NOMO-1 (cell line): ENCODE results near the gene EMD.
"Not testable (repeated sequence)": the region's sequence is repeated elsewhere in the genome, so short reads cannot be mapped to it uniquely, and the experiment has no call there.

Source experiments
- DNase-seq, 2 experiments: peaks; one replicate each; lab custom pipeline; 2025; ENCODE audit not compliant: unreplicated experiment in 2 of 2; lab: John Stamatoyannopoulos, UW

Gene EMD

DNA sequence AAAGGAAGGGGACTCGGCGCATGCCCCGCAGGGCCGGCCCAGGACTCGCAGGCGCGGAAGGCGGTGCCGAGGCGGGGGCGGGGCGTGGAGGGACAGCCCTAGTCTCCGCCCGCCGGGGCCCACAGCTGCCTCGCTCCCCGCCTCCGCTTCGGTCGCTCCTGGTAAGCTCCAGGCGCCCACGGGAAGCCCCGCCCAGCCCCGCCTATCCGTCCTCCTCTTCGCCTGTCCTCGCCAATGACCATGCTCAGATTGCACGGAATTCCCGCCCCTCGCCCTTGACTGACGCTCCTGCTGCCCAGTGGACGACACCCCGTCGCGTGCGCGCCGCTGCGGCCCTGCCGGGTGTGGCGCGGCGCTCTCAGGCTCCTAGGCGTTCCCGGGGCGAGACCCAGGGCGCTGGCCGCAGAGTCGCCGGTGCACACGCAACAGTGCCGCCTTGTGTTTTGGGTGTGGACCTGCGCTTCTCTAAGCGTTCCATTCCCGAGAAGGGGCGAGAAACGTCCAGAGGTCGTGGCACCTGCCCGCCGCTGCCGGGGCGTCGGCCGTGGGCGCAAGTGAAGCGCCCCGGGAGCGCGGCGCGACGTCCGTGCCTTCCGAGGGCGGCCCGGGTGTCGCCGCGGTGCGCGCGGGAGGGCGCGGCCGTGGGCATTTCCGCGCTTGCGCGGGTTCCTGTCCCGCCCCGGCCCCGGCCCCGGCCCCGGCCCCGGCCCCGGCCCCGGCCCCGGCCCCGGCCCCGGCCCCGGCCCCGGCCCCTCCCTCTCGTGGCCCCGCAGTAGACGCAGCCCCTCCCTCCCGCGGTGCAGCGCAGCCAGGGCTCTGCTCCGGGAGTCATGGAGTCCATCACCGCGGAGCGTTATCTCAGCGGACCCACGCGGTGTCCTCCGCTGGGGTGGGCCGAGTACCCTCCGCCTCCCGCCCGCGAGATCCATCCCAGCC is 11.0 kb downstream of the EMD start:
- DNase-seq: not testable (repeated sequence)

DNA sequence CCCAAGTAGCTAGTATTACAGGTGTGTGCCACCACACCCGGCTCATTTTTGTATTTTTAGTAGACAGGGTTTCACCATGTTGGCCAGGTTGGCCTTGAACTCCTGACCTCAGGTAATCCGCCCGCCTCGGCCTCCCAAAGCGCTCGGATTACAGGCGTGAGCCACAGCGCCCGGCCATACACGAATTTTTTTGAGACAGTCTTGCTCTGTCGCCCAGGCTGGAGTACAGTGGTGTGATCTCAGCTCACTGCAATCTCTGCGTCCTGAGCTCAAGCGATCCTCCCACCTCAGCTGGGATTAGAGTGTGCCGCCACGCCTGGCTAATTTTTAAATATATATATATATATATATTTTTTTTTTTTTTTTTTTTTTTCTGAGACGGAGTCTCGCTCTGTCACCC is 17.3 kb downstream of the EMD start:
- DNase-seq: not testable (repeated sequence)

DNA sequence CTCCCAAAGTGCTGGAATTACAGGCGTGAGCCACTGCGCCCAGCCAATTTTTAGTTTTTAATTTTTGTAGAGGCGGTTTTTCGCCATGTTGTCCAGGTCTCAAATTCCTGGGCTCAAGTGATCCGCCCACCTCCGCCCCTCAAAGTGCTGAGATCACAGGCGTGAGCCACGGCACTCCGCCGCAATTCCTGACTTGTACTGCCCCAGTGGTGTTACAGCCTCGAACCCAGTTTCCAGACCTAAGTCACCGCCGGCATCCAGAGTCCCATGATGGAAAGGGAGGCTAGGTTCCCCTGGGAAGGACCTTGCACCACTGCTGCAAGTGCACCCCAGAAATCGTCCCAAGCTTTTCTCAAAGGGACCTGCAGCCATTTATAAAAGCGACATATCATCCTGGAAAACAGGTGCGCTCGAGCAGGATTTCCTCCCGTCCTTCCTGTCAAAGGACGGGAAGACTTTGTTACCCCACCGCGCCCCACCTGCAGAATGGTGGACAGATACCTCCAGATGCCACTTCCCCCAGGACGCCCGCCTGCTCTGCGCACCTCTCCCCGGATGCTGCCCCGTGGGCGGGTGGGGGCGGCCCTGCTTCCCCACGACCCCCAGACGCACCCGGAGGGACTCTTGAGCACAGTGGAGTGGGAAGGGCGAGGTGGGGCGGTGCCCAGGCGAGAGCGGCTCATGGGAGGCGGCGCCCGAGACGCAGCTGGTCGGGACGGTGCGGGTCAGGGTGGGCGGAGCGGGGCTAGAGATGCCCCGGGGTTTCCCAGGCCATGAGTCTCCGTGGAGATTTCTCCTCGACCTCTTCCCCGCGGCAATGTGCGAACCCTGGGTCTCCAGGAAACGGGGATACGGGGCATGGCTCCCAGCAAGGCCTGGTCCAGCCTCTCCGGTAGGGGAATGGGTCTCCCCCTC is 18.1 kb downstream of the EMD start:
- DNase-seq: peak; percentile 40 to 41

DNA sequence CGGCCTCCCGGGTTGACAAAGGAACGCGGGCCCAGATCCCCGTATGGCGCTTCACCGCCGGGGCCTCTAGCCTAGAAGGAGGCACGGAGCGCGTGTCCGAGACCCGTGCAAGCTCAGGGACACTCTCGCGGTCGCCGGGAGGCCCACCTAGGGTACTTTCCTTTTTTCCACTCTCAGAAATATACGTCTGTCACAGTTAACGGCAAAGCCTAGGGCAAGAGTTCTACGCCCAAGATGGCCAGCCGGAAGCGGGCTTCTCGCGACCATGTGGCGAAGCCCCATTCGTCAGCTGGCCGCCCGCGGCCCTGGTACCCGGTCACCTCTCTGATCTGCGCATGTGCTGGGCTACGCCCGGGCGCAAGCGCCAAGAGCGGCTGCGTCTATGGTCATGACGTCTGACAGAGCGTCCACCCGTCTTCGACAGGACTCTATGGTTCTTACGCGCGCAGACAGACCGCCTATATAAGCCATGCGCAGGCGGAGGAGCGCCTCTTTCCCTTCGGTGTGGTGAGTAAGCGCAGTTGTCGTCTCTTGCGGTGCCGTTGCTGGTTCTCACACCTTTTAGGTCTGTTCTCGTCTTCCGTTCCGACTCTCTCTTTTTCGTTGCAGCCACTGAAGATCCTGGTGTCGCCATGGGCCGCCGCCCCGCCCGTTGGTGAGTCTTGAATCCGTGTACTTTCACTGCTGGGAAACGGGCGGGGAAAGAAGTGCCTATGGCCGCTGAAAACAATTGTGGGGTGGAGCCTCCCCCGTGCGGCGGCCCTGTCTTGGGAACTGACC is 19.0 kb downstream of the EMD start, which contains the start of gene RPL10:
Gene RPL10 (plus strand): TSS at position 490 of the 780 bp plus-strand sequence. CDS start 143 bp downstream, at position 633.
- DNase-seq: peak; percentile 88 to 96

DNA sequence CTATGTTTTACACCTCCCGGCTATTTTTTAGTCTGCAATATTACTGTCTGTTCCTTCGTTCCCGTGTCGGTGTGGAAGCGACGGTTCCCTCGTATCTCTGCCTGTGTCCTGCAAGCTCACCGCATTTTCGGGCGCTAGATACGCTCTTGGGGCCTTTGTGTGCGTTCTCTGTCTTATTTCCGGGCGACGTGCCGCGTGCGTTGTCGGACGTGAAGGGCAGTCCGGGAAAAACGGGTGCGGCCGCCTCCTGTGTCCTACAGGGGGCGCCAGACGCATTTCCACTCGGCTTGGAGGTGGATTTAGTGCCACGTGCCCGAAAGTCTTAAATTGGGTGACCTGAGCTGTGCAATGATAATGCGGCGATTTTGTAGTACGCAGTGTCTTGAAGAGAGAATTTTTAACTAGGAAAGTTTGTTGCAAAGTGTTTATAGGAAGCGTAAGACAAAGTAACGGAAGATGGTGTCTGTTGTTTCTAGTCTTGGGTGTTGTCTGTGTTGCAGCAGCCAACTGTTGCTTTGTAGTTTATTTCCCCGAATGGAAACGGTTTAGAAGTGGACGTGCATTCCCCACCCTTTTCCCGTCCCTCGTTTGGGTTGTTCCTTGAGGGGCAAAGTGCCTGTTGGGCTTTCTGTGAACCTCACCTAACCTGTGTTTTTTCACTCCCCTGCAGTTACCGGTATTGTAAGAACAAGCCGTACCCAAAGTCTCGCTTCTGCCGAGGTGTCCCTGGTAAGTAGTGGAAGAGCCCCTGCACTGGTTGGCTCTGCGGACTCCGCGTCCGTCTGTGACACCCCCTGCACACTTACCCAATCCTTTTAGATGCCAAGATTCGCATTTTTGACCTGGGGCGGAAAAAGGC is 19.8 kb downstream of the EMD start:
- peak; percentile 65 to 71 for DNase-seq

DNA sequence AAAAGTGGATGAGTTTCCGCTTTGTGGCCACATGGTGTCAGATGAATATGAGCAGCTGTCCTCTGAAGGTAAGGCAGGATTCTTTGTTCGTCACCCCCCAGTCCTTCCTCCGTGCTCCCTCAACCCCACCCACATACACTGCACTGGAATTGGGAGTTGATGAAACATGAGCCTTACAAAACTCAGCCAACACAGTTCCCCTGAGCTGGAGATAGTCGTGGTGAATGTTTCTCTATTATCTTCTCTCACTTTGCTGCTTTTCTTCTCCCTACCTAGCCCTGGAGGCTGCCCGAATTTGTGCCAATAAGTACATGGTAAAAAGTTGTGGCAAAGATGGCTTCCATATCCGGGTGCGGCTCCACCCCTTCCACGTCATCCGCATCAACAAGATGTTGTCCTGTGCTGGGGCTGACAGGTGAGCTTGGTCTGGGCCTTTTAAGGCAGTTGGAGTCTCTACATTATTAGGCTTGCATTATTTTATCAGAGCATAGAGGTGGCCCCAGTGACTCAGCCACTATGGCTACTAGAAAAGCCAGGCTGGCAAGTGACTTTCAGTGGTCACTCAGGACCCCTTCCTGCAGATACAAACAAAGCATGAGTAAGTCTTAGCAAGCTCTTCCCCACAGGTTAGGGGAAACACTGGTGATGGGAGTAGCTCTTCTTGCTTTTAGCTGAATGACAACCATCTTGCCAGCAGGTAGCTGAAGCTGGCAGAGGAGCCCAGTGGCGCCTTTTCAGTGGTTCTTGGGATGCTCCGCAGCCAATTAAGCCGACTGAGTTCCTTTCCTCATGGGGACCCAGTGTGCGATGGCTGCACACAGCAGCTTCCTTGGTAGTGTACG is 20.7 kb downstream of the EMD start:
- no peak for DNase-seq

DNA sequence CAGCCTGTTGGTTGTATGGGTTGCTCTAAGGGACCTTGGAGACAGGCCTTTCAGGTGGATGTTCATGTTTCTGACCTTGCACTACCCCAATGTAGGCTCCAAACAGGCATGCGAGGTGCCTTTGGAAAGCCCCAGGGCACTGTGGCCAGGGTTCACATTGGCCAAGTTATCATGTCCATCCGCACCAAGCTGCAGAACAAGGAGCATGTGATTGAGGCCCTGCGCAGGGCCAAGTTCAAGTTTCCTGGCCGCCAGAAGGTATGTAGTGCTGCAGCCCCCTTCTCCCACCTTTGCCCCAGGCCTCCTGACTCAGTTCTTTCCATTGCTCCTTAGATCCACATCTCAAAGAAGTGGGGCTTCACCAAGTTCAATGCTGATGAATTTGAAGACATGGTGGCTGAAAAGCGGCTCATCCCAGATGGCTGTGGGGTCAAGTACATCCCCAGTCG is 21.3 kb downstream of the EMD start:
- not testable (repeated sequence) for DNase-seq

DNA sequence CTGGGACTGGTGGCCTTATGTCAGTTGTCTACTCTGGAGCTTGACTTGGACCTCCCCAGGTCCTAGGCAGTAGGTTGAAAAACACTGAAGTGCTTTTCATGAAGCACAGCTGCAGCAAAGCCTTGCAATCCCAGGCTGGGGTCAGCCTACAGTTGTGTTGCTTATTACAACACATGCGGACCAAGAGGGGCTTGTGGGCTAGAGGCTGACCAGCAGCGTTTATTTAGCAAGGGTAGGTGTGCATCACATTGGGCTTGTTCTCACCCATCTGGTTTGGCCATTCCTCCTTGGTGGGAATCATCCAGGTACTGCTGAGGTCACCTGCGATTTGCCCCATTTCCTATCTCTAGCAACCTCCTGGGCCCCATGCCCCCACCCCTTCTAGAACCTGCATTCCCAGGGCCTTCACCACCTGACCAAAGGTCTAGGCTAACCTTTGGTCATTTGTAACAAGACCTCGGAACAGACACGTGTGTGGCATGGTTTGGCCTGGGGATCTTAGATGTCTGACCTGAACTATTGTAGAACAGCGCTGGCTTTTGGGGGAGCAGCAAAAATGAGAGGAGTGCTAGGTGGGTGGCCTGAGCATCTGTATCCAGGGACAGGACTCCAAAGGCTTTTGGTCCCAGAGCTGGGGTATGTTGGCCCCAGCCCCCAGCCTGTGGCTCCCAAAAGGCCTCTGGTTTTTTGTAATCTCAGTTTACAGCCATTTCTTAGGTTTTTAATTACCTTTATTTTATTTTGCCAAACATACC is 22.1 kb downstream of the EMD start:
- no peak for DNase-seq

DNA sequence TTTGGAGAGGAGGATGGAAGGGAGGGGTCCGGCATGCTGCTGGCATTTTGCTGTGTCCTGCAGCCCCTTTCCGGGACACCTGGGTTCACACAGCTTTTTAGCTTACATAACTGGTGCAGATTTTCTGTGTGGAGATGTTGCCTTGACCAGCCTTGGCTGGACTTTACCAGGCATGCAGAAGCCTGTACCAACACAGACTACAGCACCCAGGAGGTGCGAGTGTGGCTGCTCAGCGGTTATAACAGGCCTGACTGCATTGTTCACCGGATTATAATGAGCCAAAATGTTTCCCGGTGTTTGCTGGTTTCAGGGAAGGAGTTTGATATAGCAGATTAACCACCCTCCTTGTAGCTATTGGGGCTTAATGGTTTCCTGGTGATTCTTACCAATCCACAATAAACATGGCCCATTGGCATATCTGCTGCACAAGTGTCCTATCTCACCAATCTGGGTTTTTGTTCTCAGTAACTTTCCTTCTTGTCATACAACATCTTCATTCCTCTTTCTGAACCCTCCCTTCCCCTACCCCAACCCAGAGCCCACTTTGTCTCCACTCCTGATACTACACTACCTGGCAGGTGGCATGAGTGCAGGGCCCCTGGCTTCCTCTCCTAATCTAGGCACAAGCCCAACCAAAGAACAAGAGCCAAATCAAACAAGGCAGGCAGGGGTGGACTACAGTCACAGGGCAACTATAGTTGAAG is 23.0 kb downstream of the EMD start:
- no peak for DNase-seq

DNA sequence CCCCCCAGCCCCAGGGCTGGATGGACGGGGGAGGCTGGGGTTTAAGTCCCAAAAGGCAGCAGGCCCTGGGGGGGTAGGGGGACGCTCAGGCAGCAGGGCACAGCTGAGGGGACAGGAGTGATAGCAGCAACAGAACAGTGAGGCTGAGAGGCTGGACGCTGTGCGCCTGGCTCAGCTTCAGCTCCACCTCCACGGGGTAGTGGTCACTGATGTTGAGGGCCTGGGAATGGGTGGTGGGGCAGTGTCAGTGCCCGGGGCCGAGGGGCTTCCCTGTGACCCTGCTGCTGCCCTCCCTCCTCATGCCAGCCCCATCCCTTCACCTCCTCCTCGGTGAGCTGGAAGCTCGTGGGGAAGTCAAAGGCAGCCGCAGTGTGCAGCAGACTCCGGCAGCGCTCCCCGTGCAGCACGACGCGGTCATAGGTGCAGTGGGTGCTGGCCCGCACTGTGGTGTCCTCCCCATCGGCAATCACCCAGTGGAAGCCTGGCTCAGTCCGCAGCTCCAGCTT is 23.6 kb downstream of the EMD start:
- DNase-seq: no peak

DNA sequence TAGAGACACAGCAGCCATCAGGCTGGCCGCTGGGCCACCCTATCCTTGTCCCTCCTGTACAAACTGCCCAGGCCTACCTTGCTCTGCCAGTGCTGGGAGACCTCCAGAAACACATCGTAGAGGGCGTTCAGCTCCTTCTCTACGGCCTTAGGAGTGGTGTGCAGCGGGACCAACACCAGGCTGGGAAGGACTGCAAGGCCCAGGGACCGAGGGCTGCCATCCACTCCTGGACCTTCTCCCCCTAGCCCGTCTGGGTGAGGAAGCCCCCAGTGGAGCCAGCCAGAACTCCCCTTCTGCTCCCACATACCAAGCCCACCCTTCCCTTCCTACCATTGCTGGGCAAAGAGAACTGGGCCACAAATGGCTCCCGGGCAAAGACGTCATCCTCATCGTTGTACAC is 24.1 kb downstream of the EMD start:
- DNase-seq: no peak

DNA sequence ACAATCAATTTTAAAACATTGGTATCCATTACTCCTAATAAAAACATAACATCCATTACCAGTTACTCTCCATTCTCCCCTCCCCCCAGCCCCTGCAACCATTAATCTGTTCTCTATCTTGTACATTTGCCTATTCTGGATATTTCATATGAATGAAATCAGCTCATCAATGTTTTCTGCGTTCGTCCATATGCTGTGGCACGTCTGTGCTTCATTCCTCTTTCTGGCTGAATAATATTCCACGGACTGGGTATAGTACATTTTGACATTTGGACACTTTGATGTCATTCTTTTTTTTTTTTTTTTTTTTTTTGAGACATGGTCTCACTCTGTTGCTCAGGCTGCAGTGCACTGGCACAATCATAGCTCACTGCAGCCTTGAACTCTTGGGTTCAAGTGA is 24.8 kb downstream of the EMD start:
- DNase-seq: no peak

DNA sequence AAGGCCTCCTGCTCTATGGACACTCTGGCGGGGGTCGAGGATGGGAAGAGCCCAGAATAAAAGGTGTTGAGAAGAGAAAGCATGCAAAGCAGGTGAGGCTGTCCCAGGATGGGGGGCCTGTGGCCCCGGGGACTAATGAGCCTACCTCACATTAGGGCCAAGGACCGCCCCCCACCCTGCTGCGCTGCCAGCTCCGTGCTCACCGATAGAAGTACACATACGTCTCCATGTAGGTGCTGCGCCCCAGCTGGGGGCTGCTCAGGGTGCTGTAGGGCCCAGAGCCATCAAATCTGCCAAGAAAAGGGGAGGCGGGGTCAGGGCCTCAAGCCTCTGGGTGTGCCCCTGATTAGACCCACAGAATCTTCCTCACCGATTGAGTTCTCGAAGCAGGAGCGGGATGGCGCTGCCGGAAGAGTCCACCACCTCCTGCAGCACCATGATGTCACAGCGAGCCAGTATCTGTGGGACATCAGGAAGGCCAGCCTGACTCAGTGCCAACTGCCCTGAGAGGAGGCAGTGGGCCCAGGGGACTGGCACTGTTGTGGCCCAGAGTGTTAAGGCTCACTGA is 25.6 kb downstream of the EMD start:
- no peak for DNase-seq

DNA sequence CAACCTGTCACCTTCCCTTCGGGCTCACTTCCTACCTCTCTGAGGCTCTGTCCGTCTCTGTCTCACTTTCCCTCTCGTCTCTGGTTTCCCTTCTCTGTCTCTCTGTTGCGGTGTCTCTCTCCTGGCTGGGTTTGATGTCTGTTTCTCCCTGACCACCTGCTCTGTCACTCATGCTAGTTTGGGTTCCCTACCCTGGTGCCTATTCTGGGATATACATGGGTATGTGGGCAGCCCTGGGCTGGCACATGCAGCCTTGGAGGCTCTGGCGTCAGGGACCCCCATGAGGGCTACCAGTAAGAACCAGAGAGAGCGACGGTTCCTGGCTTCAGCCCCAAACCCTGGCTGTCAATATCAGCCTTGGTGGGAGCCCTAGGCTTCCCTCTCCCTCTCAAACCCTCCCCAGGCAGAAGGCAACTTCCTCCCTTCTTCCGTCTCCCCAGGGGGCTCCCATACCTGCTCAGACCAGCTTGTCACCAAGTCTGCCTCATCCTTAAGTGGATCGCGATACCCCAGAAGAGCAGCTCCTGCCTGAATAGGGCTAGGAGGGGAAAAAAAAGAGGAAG is 29.6 kb downstream of the EMD start:
- no peak for DNase-seq

DNA sequence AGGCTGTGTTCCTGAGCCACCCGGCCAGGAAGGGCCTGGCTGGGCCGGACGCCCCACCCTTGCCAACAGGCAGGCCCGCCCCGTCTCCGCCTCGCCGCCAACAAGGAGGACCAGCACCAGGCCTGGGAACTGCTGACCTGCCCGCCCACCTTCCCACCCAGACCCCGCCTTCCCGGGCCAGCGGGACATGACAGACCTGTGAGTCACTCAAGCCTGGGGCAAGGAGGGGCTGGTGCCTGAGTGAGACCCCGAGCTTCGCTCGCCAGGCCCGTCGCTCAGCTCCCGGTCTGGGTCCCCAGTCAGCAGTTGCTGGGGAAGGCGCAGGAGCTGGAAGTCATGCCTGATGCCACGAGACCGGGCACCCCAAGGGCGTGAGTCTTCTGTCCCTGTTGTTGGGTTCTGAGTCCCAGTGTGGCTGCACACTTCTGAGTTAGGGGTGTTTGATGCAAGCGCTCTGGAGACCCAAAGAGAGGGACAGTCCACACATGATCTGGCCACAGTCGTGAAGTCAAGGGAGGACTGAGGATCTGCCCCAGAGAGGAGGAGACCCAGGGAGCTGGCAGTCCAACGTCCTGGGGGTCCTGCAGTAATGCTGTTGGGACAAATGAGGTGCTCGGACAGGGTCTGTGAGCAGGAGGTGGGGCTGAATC is 30.3 kb downstream of the EMD start, which contains the start of gene DNASE1L1:
Gene DNASE1L1 (minus strand): TSS at position 33 of the 650 bp plus-strand sequence. CDS start 3,686 bp downstream, outside the sequence.
- DNase-seq: peak; percentile 66 to 67

DNA sequence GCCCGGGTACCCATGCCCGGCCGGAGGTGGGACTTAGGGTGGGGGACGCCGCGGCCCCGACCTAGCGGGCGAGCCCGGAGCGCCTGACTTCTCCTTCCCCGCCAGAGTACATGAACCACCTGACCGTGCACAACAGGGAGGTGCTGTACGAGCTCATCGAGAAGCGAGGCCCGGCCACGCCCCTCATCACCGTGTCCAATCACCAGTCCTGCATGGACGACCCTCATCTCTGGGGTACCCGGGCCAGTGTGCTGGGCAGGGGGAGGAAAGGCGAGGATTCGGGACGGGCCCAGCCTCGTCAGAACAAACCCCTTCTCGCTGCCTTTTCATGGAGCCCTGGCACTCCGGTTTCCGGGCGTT is 32.9 kb downstream of the EMD start:
- DNase-seq: peak; percentile 7 to 8
